ENCODE data around the gene GCNA. TPM values are rescaled to one million over a fixed set of nuclear protein-coding genes. Genes with fewer than 3 reads are reported as not detected.
"Not testable (repeated sequence)": the region's sequence is repeated elsewhere in the genome, so short reads cannot be mapped to it uniquely, and the experiment has no call there.

Gene GCNA
- total RNA-seq, 1 experiment from 2014 or later = not detected

GRCh38 chrX:71660562-71661416 is 82.6 kb downstream of the GCNA start:
- DNase-seq (ENCODE audit: low read depth) = no peak
- in situ Hi-C loops (cut with HindIII; ENCODE audit: low pct_unique_long_range_greater_than_20kb, low sequenced_read_pairs) = no loop called here

- no peak for DNase-seq (ENCODE audit: low read depth)
- in situ Hi-C loops (cut with HindIII; ENCODE audit: low pct_unique_long_range_greater_than_20kb, low sequenced_read_pairs) = no loop called here
Observed at GRCh38 chrX:71661919-71662318, 83.7 kb downstream of the GCNA start.

GRCh38 chrX:71662654-71663053 is 84.4 kb downstream of the GCNA start:
- DNase-seq (ENCODE audit: low read depth); in situ Hi-C loops (cut with HindIII; ENCODE audit: low pct_unique_long_range_greater_than_20kb, low sequenced_read_pairs): not testable (repeated sequence)

Other genes starting within 250 kb of the GCNA start
- 7.7 and 9.2 TPM in 2 replicates for gene TAF1, start 212.1 kb upstream of the GCNA start, total RNA-seq (2014; rRNA removed; shearing (Covaris generic); ENCODE audit: low replicate concordance)
- gene OGT, start 45.3 kb upstream of the GCNA start, total RNA-seq (2014; rRNA removed; shearing (Covaris generic); ENCODE audit: low replicate concordance) = 32.9 and 54.2 TPM in 2 replicates
- not detected in 2 replicates for gene CXCR3, start 40.1 kb downstream of the GCNA start, total RNA-seq (2014; rRNA removed; shearing (Covaris generic); ENCODE audit: low replicate concordance)
- not detected in 2 replicates for gene CXorf49, start 139.8 kb downstream of the GCNA start, total RNA-seq (2014; rRNA removed; shearing (Covaris generic); ENCODE audit: low replicate concordance)
- gene CXorf49B, start 184.9 kb downstream of the GCNA start, total RNA-seq (2014; rRNA removed; shearing (Covaris generic); ENCODE audit: low replicate concordance) = not detected in 2 replicates